Glutamatergic neuron (in vitro differentiated cells): ENCODE data around the gene SLC6A4. TPM values are rescaled to one million over a fixed set of nuclear protein-coding genes. Genes with fewer than 3 reads are reported as not detected.

ENCODE experiments used
- DNase-seq: peaks from one replicate; pipeline ENCODE4 v3.0.0; 2022
- H3K27ac Mint-ChIP-seq: one replicate; pipeline ENCODE4 v1.8.0; 2020; ENCODE audit warnings: mild to moderate bottlenecking, mixed read lengths, inconsistent platforms; ENCODE audit not compliant: unreplicated experiment
- H3K27me3 Mint-ChIP-seq: one replicate; pipeline ENCODE4 v1.8.0; 2020; ENCODE audit warnings: mild to moderate bottlenecking, moderate library complexity, mixed read lengths, inconsistent platforms; ENCODE audit not compliant: unreplicated experiment
- H3K36me3 Mint-ChIP-seq: one replicate; pipeline ENCODE4 v1.8.0; 2020; ENCODE audit warnings: mild to moderate bottlenecking, mixed read lengths, inconsistent platforms; ENCODE audit not compliant: unreplicated experiment
- H3K4me1 Mint-ChIP-seq: one replicate; pipeline ENCODE4 v1.8.0; 2020; ENCODE audit warnings: mild to moderate bottlenecking, low read depth, mixed read lengths, inconsistent platforms; ENCODE audit not compliant: unreplicated experiment
- H3K4me3 Mint-ChIP-seq: one replicate; pipeline ENCODE4 v1.8.0; 2020; ENCODE audit warnings: mild to moderate bottlenecking, mixed read lengths, inconsistent platforms; ENCODE audit not compliant: unreplicated experiment
- H3K9me3 Mint-ChIP-seq: one replicate; pipeline ENCODE4 v1.8.0; 2020; ENCODE audit warnings: mild to moderate bottlenecking, moderate library complexity, mixed read lengths, inconsistent platforms; ENCODE audit not compliant: unreplicated experiment
- CTCF ChIP-seq: fragments of 200-600 bp; sonication (generic); IDR thresholded peaks from one replicate; pipeline ENCODE4 v1.5.0; 2021; ENCODE audit not compliant: partially characterized antibody, unreplicated experiment
- total RNA-seq: library from RNA; stranded (reverse); fragmentation: NEBNext Ultra II Directional; extraction: Animal tissue kit (Norgen Biotek cat#: 25700); gene quantifications from one replicate; pipeline ENCODE4 v1.2.1, GENCODE V29; 2021; ENCODE audit not compliant: unreplicated experiment

SLC6A4 gene
- total RNA-seq, 1 donor from 2014 or later: not detected

GRCh38 chr17:30240177-30240576 is 4.7 kb upstream of the SLC6A4 start:
- no peak for DNase-seq
- Mint-ChIP-seq H3K27me3 (peaks cover 21% of the 10 kb centered on the region), H3K27ac (no peak overlapping the region), H3K9me3 (peaks cover 5% of the 10 kb centered on the region), H3K4me3 (no peak overlapping the region), H3K4me1 (peaks cover 7% of the 10 kb centered on the region), H3K36me3 (peaks cover 8% of the 10 kb centered on the region)
- no peak for TF ChIP-seq CTCF

DNA sequence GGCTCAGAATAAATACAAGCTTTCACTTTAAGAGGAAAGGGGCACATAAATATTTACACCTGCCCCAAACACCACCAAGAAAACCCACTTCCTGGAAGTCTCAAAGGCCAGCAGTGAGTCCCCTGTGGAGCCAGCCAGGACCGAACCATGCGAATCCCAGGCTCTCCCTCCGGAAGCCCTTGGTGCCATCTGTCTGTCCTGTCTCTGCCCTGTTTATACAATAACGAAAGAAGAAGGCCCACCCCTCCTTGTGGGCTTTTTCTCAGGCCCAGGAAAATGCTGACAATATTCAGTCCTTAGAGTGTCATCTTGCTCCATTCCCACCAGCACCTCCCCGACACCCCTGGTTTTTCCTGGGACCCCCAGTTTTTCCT is 3.6 kb upstream of the SLC6A4 start:
- Mint-ChIP-seq H3K36me3 (peaks cover 8% of the 10 kb centered on the region), H3K4me1 (peaks cover 7% of the 10 kb centered on the region), H3K4me3 (no peak overlapping the region), H3K9me3 (peaks cover 5% of the 10 kb centered on the region), H3K27ac (peak overlapping the region; percentile 64), H3K27me3 (peaks cover 26% of the 10 kb centered on the region)
- DNase-seq: no peak
- TF ChIP-seq CTCF: no peak

DNA sequence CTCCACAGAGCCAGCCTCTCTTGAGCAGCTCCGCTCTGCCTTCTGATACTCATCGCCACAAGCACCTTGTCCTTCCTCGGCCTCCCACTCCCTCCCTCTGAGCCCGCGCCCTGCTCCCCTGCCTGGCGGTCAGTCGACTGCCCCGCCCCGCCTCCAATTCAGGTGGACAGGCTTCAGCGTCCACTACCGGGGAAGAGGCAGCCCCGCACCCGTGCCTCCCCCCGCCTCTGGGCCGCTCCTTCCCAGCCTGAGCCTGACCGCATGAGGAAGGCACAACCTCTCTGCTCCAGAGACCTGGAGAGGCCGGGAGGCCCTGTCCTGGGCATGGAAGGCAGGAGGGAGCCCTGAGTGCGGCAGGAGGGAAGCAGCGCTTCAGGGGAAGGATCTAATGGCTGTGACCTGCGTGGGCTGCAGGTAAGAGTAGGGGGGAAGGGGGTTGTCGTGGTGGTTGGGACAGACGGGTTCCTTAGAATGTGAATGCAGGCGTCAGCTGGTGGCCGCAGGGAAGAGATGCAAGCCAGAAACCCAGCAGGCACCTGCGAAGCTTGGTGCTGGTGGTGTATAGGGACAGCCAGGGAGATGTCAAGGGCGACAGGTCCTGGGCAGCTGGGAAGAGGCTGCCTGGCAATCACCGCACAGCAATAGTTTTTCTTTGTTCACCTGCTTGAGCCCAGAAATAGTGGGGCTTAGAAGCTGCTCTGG is 3.0 kb upstream of the SLC6A4 start:
- H3K4me1 Mint-ChIP-seq: peaks cover 6% of the 10 kb centered on the region
- no peak overlapping the region for H3K27ac Mint-ChIP-seq
- TF ChIP-seq CTCF: no peak
- H3K36me3 Mint-ChIP-seq: peaks cover 8% of the 10 kb centered on the region
- H3K4me3 Mint-ChIP-seq: no peak overlapping the region
- peaks cover 28% of the 10 kb centered on the region for H3K27me3 Mint-ChIP-seq
- peaks cover 5% of the 10 kb centered on the region for H3K9me3 Mint-ChIP-seq
- DNase-seq: peak; percentile 28

GRCh38 chr17:30238003-30238344 is 2.5 kb upstream of the SLC6A4 start:
- no peak for DNase-seq
- TF ChIP-seq CTCF: no peak
- Mint-ChIP-seq H3K9me3 (peaks cover 5% of the 10 kb centered on the region), H3K27ac (no peak overlapping the region), H3K36me3 (peaks cover 8% of the 10 kb centered on the region), H3K4me3 (no peak overlapping the region), H3K4me1 (peaks cover 4% of the 10 kb centered on the region), H3K27me3 (peaks cover 28% of the 10 kb centered on the region)

DNA sequence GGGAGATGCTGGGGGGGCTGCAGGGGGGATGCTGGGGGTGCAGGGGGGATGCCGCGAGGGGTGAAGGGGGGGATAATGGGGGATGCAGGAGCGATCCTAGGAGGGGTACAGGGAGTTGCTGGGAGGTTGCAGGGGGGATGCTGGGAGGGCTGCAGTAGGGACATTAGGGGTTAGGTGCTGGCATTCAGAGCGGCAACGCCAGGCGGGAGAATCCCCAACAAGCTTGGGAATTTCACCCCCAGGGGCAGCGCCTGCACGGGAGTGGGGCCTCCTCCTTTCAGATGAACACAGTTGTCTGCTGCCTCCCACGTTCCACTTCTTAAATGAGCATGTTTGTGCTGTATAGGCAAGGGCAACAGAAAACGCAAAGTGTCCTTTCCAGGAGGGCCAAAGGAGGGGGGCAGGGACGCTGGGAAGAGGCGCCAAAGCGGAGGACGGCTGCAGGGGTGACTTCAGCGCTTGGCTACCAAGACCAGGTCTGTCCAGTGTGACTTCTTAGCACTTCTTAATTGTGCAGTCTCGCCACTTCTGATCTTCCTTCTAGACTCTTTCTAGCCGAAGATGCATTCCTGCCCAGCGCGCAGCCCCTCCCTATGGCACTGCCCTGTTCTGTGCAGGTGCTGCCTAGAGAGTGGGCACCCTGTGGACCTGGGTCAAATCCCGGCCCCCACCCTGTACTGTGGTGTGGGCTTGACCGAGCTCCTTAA is 2.0 kb upstream of the SLC6A4 start:
- peaks cover 31% of the 10 kb centered on the region for H3K27me3 Mint-ChIP-seq
- no peak for DNase-seq
- peaks cover 5% of the 10 kb centered on the region for H3K9me3 Mint-ChIP-seq
- peaks cover 7% of the 10 kb centered on the region for H3K4me1 Mint-ChIP-seq
- no peak overlapping the region for H3K4me3 Mint-ChIP-seq
- no peak for TF ChIP-seq CTCF
- no peak overlapping the region for H3K27ac Mint-ChIP-seq
- H3K36me3 Mint-ChIP-seq: peaks cover 8% of the 10 kb centered on the region
